Common myeloid progenitor, CD34-positive (primary cell): ENCODE results near the gene LRRFIP2.
"Not testable (repeated sequence)": the region's sequence is repeated elsewhere in the genome, so short reads cannot be mapped to it uniquely, and the experiment has no call there.

Source experiments
- CTCF ChIA-PET: fragments of 350-600 bp; sonication (Branson Sonifier 250); formaldehyde crosslinking; loops from one replicate; lab custom pipeline; 2021; ENCODE audit warnings: antibody characterized with exemption; lab: Charles Lee
- POLR2A ChIA-PET: fragments of 350-600 bp; sonication (Branson Sonifier 250); formaldehyde crosslinking; loops from one replicate; lab custom pipeline; 2021; ENCODE audit warnings: antibody characterized with exemption; lab: Charles Lee
- DNase-seq, 3 donors: peaks; one replicate each; pipeline versions ENCODE4 v3.0.0 to v3.0.0-alpha.2; 2013
- H3K27ac ChIP-seq, 2 experiments: 1 replicate in 1 of 2; 2 replicates in 1 of 2; pipeline ENCODE4 v1.7.0; 2013; ENCODE audit warnings: inconsistent platforms in 2 of 2, low read length in 2 of 2, mild to moderate bottlenecking in 2 of 2, low read depth in 1 of 2, moderate library complexity in 1 of 2; ENCODE audit not compliant: severe bottlenecking in 2 of 2, insufficient read depth in 1 of 2, poor library complexity in 1 of 2
- H3K27me3 ChIP-seq, 5 experiments: replicated peaks in 2 of 5; 1 replicate in 3 of 5; 2 replicates in 2 of 5; pipeline versions ENCODE4 v1.6.1 to v1.7.0; 2013; ENCODE audit warnings: low read length in 4 of 5, mild to moderate bottlenecking in 2 of 5, moderate library complexity in 2 of 5, inconsistent platforms in 1 of 5; ENCODE audit not compliant: insufficient read depth in 5 of 5, control insufficient read depth in 4 of 5
- H3K36me3 ChIP-seq, 4 experiments: 1 replicate in 2 of 4; 2 replicates in 2 of 4; pipeline versions ENCODE4 v1.6.1 to v1.7.0; 2013; ENCODE audit warnings: low read length in 3 of 4, control low read depth in 1 of 4, mild to moderate bottlenecking in 1 of 4; ENCODE audit not compliant: control insufficient read depth in 4 of 4, insufficient read depth in 4 of 4
- H3K4me1 ChIP-seq, 4 experiments: 1 replicate in 3 of 4; 2 replicates in 1 of 4; pipeline versions ENCODE4 v1.6.1 to v1.7.1; 2013; ENCODE audit warnings: low read length in 3 of 4, mild to moderate bottlenecking in 3 of 4, control low read depth in 1 of 4, inconsistent platforms in 1 of 4, moderate library complexity in 1 of 4; ENCODE audit not compliant: control insufficient read depth in 4 of 4, insufficient read depth in 4 of 4; ENCODE audit errors: control extremely low read depth in 1 of 4
- H3K4me3 ChIP-seq, 7 experiments: 1 replicate in 4 of 7; 2 replicates in 3 of 7; pipeline versions ENCODE4 v1.5.1 to v1.7.0; 2013; ENCODE audit warnings: mild to moderate bottlenecking in 7 of 7, low read length in 6 of 7, moderate library complexity in 6 of 7, inconsistent platforms in 2 of 7, low read depth in 2 of 7, control low read depth in 1 of 7; ENCODE audit not compliant: insufficient read depth in 4 of 7, control insufficient read depth in 1 of 7; ENCODE audit errors: extremely low read depth in 1 of 7
- H3K9me3 ChIP-seq, 5 experiments: 1 replicate in 4 of 5; 2 replicates in 1 of 5; pipeline versions ENCODE4 v1.6.1 to v1.7.1; 2013; ENCODE audit warnings: low read length in 4 of 5, mild to moderate bottlenecking in 2 of 5, inconsistent platforms in 1 of 5, low read depth in 1 of 5, moderate library complexity in 1 of 5; ENCODE audit not compliant: control insufficient read depth in 4 of 5, insufficient read depth in 2 of 5; ENCODE audit errors: control extremely low read depth in 1 of 5
- WGBS: methylation state at CpG from one replicate; pipeline ENCODE4 v1.1.5; 2013; ENCODE audit not compliant: insufficient coverage; 5-methylcytosine and 5-hydroxymethylcytosine counted together

The LRRFIP2 gene

DNA sequence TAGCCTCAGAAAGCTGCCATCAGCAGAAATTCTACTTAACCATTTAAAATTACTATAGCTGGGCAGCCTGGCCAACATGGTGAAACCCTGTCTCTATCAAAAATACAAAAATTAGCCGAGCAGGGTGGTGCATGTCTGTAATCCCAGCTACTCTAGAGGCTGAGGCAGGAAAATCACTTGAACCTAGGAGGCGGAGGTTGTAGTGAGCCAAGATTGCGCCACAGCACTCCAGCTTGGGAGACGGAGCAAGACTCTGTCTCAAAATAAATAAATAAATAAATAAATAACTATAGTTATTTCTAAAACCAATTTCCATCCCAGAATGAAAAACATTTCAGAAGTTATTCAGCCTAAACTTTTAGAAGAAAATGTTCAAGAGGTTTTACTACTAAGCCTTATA is 25.1 kb downstream of the LRRFIP2 start:
- 91% methylated on average over 1 of the region's 4 CpGs for WGBS
- CTCF ChIA-PET: interaction anchor here (0.9 to 1.5 kb wide), 3 partner anchors 13 to 67 kb away, joined by 3 to 6 read pairs (median 4); no protein-coding TSS in a partner anchor

DNA sequence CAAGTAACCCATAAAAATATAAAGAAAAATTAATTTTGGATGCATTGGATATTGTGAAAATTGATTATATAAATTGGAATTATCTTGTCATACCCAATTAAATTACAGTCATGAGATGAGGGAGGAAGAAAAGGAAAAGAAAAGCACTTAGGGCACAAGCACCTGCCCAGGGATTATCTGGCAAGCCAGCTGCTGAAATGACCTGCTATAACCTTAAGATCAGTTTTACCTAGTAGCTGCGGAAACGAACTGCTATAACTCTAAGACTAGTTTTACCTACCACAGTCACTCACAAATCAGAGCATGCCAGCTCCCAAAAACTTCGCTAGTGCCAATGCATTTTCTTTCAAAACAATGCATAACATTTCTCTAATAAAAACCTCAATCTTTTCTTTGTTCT is 26.2 kb downstream of the LRRFIP2 start:
- ChIA-PET POLR2A (interaction anchor here (1.6 kb wide), 1 partner anchor 23 kb away, joined by 3 read pairs; no protein-coding TSS in a partner anchor), CTCF (interaction anchor here (0.9 to 2.1 kb wide), 4 partner anchors 14 to 68 kb away, joined by 3 to 6 read pairs (median 5); no protein-coding TSS in a partner anchor)
- no peaks in the 10 kb centered on the region for H3K9me3 ChIP-seq
- no peaks in the 10 kb centered on the region for H3K27me3 ChIP-seq
- peak overlapping the region in 2 of 7 experiments; percentile 42 to 67 for H3K4me3 ChIP-seq
- H3K27ac ChIP-seq: peak overlapping the region; percentile 69 to 76
- peak in 2 of 3 donors; percentile 41 to 50 for DNase-seq
- 83% methylated on average over 3 of the region's 3 CpGs for WGBS
- H3K36me3 ChIP-seq: peaks cover 0 to 15% (median 5%) of the 10 kb centered on the region in 4 experiments
- peaks cover 14 to 44% (median 16%) of the 10 kb centered on the region in 4 experiments for H3K4me1 ChIP-seq

More for the DNA sequence above, 25.1 kb downstream of the LRRFIP2 start:
- no peak for DNase-seq
- H3K36me3 ChIP-seq: peaks cover 0 to 7% (median 3%) of the 10 kb centered on the region in 4 experiments
- H3K4me1 ChIP-seq: peaks cover 14 to 43% (median 16%) of the 10 kb centered on the region in 4 experiments
- peak overlapping the region in 1 of 2 experiments; percentile 14 for H3K27ac ChIP-seq
- H3K4me3 ChIP-seq: no peak overlapping the region
- no peaks in the 10 kb centered on the region for H3K9me3 ChIP-seq
- no peaks in the 10 kb centered on the region for H3K27me3 ChIP-seq
- POLR2A ChIA-PET: interaction anchor here (1.6 kb wide), 1 partner anchor 22 kb away, joined by 3 read pairs; no protein-coding TSS in a partner anchor

DNA sequence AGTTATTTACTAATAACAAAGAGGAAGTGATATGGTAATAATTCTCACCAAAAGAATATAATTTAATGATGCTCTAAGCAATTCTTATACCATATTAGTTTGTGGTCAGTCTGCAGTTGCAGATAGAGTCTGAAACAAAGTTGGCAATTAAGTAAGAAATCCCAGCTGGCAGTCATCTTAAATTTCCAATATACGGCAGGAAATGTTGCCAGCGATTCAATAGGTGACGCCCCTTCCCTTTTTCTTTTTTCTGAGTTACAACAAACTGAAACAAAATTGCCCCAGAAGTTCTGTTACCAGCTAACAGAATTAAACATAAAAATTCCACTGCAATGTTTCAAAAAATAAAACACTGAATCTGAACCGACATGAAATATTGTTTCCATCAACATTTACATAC is 26.7 kb downstream of the LRRFIP2 start:
- POLR2A ChIA-PET: interaction anchor here (1.6 kb wide), 1 partner anchor 24 kb away, joined by 3 read pairs; no protein-coding TSS in a partner anchor
- Histone ChIP-seq H3K36me3 (peaks cover 4 to 20% (median 11%) of the 10 kb centered on the region in 4 experiments), H3K4me3 (peak overlapping the region in 3 of 7 experiments; percentile 13 to 67 (median 42)), H3K27ac (peak overlapping the region; percentile 69 to 76), H3K27me3 (no peaks in the 10 kb centered on the region), H3K4me1 (peaks cover 14 to 44% (median 16%) of the 10 kb centered on the region in 4 experiments), H3K9me3 (no peaks in the 10 kb centered on the region)
- 0% methylated on average over 3 of the region's 4 CpGs for WGBS
- DNase-seq: peak; percentile 36 to 84 (median 77)
- CTCF ChIA-PET: interaction anchor here (1.5 to 2.1 kb wide), 2 partner anchors 23 to 64 kb away, joined by 4 to 6 read pairs; no protein-coding TSS in a partner anchor

DNA sequence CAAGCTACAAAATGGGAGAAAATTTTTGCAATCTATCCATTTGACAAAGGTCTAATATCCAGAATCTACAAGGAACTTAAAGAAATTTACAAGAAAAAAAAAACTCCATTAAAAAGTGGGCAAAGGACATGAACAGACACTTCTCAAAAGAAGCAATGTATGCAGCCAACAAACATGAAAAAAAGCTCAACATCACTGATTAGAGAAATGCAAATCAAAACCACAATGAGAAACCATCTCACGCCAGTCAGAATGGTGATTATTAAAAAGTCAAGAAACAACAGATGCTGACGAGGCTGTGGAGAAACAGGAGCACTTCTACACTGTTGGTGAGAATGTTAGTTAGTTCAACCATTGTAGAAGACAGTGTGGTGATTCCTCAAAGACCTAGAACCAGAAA is 27.5 kb downstream of the LRRFIP2 start:
- H3K27me3 ChIP-seq, DNase-seq, H3K27ac ChIP-seq, H3K9me3 ChIP-seq, H3K4me3 ChIP-seq: not testable (repeated sequence)
- CTCF ChIA-PET: interaction anchor here (2.1 kb wide), 1 partner anchor 64 kb away, joined by 6 read pairs; no protein-coding TSS in a partner anchor
- POLR2A ChIA-PET: interaction anchor here (0.6 kb wide), 1 partner anchor 83 kb away, joined by 3 read pairs; no protein-coding TSS in a partner anchor
- 94% methylated on average over 2 of the region's 2 CpGs for WGBS
- peaks cover 4 to 22% (median 13%) of the 10 kb centered on the region in 4 experiments for H3K36me3 ChIP-seq
- H3K4me1 ChIP-seq: peaks cover 14 to 44% (median 16%) of the 10 kb centered on the region in 4 experiments

DNA sequence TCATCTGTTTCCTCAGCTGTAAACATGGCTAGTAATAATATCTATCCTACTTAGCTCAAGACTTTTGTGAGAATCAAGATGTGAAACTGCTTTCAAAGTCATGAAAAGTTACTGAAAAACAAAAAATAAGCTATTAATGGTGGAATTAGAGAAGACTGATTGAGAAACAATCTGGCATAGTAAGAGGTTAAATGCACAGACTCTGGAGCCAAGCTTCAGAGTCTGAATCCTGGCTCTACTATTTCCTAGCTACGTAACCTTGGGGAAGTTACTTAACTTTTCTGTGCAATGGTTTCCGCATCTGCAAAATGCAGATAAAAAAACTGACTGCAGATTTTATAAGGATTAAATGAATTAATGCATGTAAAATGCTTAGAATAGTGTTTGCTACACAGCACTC is 28.8 kb downstream of the LRRFIP2 start:
- ChIA-PET POLR2A (no interaction called here), CTCF (interaction anchor here (0.7 to 0.9 kb wide), 2 partner anchors 18 to 28 kb away, joined by 3 read pairs; no protein-coding TSS in a partner anchor)
- peak; percentile 38 to 84 (median 77) for DNase-seq
- H3K9me3 ChIP-seq: no peaks in the 10 kb centered on the region
- peaks cover 14 to 44% (median 16%) of the 10 kb centered on the region in 4 experiments for H3K4me1 ChIP-seq
- H3K27ac ChIP-seq: peak overlapping the region; percentile 92 to 93
- H3K27me3 ChIP-seq: no peaks in the 10 kb centered on the region
- H3K4me3 ChIP-seq: peak overlapping the region in 2 of 7 experiments; percentile 27 to 40
- peaks cover 4 to 25% (median 15%) of the 10 kb centered on the region in 4 experiments for H3K36me3 ChIP-seq
- no CpG with 5 or more reads among the region's 2 CpGs for WGBS

DNA sequence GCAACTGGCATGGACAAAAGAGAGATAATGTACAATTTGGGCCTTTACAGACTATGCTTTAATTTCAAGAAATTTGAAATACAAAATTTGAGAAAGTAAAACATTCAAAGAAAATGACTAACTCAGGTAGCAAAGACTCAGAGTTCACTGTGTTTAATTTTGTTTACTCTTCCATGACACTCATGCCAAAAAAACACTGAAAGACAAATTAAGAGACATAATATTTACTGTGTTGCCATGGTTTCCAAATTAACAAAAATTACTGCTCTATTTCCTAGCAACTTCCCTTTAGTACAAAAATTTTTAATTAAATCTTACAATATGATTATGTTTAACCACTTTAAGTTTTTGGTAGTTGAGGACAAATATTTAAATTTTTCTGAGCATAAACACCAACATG is 29.6 kb downstream of the LRRFIP2 start:
- H3K27ac ChIP-seq: peak overlapping the region; percentile 92 to 93
- no peaks in the 10 kb centered on the region for H3K27me3 ChIP-seq
- H3K4me3 ChIP-seq: peak overlapping the region in 2 of 7 experiments; percentile 25 to 31
- peak; percentile 62 to 87 (median 86) for DNase-seq
- peaks cover 14 to 44% (median 16%) of the 10 kb centered on the region in 4 experiments for H3K4me1 ChIP-seq
- H3K9me3 ChIP-seq: no peaks in the 10 kb centered on the region
- ChIA-PET POLR2A (no interaction called here), CTCF (no interaction called here)
- peaks cover 4 to 25% (median 15%) of the 10 kb centered on the region in 4 experiments for H3K36me3 ChIP-seq

DNA sequence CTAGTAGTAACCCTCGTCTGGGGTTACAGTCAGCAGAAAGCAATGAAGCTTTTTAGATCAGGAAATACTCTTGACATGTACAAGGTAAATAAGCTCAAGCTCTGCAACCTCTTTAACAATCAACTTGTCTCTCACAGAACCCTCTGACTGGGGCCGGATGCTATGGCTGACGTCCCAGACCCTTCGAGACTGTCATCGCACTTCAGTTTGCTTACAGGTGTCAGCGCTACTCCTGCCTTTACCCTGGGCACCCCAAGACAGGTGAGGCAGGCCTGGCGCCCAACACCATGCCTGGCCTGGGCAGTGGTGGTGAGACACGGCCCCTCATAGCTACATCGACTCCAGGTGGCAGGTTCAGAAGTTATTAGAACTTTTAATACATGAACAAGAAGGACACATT is 30.6 kb downstream of the LRRFIP2 start:
- peaks cover 4 to 25% (median 15%) of the 10 kb centered on the region in 4 experiments for H3K36me3 ChIP-seq
- H3K4me3 ChIP-seq: no peak overlapping the region
- POLR2A ChIA-PET: no interaction called here
- no peaks in the 10 kb centered on the region for H3K9me3 ChIP-seq
- CTCF ChIA-PET: interaction anchor here (1.0 to 1.3 kb wide), 2 partner anchors 12 to 16 kb away, joined by 3 read pairs; no protein-coding TSS in a partner anchor
- 98% methylated on average over 5 of the region's 9 CpGs for WGBS
- H3K4me1 ChIP-seq: peaks cover 14 to 47% (median 16%) of the 10 kb centered on the region in 4 experiments
- peak overlapping the region; percentile 92 to 93 for H3K27ac ChIP-seq
- no peak for DNase-seq
- no peaks in the 10 kb centered on the region for H3K27me3 ChIP-seq
